HG02610 (cell line): ENCODE measurements around the gene SLC39A11.
"Not testable (repeated sequence)": the region's sequence is repeated elsewhere in the genome, so short reads cannot be mapped to it uniquely, and the experiment has no call there.

Experiments used
- ATAC-seq: cut with Tn5 transposase; IDR thresholded peaks from one replicate; pipeline ENCODE4 v1.9.1; 2021; ENCODE audit warnings: mild to moderate bottlenecking, moderate library complexity; ENCODE audit not compliant: unreplicated experiment

SLC39A11 gene

DNA sequence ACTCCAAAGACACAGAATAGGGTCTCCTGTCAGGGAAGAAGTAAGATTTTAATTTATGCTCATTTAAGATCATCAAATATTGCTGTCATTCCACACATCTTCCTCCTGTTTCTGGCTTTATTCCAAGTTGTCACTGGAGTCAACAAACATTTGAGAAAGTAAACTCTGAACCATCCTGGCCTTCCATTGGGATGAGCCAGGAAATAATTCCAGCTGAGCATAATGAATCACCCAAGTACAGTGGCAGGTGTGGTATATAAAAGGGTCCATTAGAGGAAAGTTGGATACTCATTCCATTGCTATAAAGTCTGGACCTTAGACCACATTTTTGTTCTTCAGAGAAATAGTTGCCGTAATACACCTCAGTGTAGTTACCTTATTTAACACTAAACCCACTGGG is 246.1 kb downstream of the SLC39A11 start:
- ATAC-seq: no peak

DNA sequence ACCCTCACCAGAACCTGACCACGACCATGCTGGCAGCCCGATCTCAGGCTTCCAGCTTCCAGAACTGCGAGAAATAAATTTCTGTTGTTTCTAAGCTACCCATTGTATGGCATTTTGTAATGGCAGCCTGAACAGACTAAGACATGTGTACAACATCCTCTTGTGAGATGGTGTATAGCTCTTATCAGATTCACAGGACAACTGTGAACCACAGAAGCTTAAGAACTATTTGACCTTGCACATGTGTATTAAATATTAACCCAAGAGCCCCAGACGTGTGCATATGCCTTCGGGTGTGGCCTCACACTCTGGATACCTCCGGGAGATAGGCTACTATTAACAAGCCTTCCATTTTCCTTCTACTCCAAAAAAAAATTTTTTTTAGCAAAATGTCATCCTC is 248.9 kb downstream of the SLC39A11 start:
- ATAC-seq: no peak

DNA sequence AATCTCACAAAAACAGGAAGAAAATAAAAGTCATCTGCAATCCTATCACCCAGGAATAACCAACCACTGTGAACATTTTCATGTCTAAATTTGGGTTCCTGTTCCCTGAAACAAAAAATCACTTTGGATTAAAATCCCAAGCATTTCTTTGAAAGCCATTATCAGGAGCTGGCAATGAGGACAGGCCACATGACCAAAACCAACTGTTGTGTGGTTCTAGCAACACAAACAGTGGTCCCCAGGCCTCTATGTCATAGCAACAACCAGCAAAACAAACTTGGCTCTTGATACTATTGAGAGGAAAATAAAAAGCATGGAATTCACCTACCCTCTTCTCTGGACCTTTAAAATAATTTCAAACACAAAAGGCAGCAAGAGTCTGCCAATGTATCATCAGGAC is 252.5 kb downstream of the SLC39A11 start:
- ATAC-seq: no peak

DNA sequence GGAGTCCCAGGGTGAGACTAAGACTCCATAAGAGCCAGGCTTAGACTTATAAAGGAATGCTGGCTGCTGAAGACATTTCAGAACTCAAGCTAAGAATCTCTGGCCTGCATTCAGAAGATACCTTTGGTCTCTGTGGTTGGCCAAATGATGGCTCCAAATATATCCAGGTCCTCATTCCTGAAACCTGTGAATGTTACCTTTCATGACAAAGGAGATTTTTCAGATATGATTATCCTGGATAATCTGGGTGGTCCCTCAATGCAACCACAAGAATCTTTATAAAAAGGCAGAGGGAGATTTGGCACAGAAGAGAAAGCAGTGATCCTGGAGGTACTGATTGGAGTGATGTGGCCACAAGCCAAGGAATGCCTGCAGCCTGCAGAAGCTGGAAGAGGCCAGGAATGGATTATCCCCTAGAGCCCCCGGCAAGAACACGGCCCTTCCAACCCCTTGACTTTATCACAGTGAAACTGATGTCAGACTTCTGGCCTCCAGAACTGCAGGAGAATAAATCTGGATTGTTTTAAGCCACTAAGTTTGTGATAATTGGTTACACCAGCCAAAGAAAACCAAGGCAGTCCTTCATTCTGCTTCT is 253.3 kb downstream of the SLC39A11 start:
- no peak for ATAC-seq

DNA sequence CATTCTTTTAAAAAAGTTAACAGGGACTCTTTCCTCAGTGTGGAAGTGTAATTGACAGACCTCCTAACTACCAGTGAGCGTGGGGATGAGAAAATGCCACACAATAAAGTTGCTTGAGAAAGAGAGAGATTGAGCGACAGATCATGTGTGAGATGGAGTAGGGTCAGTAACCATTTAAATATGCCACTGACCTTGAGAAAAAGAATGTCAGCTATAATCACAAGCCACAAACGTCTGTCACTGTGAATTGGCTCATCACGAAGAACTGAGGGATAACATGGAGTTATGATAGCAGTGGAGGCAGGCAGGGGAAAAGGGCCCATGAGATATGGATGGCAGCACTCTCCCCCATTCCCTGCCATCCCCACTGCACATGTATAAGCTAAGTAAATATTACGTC is 253.9 kb downstream of the SLC39A11 start:
- no peak for ATAC-seq

DNA sequence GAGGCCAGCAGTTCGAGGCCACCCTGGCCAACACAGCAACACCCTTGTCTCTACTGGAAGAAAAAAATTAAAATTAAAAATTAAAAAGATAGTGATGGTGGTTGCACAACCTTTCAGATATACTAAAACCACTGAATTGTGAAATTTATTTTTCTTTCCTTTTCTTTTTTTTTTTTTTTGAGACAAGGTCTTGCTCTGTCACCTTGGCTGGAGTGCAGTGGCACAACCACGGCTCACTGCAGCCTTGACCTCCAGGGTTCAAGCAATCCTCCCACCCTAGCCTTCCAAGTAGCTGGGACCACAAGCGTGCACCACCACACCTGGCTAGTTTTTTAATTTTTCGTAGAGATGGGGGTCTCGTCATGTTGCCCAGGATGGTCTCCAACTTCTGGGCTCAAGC is 254.4 kb downstream of the SLC39A11 start:
- no peak for ATAC-seq

DNA sequence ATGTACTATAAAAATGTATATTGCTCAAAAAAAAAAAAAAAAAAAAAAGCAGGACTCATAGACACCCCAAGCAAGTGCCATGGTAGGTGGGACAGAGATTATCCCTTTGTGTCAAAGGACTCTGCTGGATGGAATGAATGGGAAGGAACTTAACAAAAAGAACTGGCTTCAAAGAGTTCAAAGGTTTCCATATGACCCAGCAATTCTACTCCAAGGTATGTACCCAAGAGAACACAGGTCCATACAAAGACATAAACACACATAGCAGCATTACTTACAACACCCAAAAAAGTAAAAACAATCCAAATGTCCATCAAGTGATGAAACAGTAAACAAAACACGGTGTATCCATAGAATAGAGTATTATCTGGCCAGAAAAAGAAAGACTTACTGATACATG is 255.2 kb downstream of the SLC39A11 start:
- ATAC-seq: no peak

DNA sequence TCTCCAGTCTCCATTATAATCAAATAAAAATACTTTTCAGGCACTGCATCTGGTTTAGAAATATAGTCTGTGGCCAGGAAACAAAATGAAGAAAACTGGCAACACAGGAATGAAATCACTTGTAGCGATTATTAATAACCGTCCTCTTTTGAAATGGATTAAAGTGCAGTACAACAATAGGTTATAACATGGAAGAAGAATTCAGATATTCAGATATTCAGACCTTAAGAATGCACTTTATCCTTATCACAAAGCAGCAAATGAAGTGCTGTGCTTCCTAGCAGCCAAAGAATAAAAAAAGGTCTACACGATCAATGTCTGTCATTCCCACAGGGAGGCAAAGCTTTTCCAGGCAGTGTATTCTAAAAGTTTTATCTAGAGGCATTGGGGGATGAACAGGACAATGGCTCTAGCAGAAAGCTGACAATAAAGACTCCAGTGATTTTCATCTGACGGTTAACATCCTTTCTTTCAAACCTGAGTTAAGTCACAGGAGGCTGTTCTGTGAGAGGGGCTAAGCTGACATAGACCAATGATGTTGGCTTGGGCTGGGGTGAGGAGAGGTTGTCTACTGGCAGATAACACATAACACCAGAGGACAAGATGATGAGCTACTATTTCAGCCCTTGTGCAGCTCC is 259.2 kb downstream of the SLC39A11 start:
- ATAC-seq: no peak

DNA sequence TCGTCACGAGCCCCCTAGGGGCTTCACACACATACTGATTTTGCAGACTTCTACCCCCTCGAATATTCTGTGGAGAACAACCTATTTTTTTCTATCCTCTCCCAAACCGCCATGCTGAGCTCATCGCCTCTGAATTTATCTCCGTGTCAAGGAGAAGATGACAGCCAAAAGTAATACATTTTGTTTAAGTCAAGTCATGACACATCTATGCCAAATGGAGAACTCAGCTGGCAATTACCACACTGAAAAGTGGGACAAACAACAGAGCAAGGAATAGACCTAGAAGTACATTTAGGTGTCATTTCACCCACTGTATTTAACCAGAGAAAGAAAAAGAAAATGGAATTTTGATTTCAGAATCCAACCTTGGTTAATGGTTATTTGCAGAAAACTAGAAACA is 260.2 kb downstream of the SLC39A11 start:
- no peak for ATAC-seq

DNA sequence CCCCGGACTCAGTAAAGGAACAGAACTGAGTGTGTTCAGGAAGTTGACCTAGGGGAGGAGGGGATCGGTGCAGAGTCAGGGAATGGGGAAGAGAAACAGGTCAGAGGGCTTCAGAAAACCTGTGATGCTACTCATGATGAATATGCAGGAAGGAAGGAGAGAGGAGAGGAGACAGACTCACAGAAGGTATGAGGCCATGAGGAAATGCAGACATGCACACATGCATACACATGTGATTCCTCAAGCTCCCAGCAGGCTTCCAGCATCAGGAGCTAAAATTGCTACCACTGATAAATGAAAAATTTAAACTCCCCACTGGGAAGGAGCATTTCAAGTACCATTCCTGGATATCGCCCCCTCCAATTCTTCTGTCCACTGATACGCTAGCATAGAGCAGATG is 262.6 kb downstream of the SLC39A11 start:
- ATAC-seq: no peak

DNA sequence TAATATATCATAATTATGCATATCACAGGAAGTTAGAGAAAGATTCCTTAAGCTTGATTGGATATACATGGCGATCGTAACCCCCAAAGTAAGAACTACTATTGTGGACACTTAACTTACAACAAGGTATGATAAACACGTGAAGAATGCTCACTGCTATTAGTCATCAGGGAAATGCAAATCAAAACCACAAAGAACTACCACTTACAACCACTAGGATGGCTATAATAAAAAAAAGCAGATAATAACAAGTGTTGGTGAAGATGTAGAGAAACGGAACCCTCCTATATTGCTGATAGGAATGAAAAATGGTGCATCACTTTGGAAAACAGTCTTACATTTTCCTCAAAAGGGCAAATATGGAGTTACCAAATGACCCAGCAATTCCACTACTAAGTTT is 265.9 kb downstream of the SLC39A11 start:
- ATAC-seq: no peak

DNA sequence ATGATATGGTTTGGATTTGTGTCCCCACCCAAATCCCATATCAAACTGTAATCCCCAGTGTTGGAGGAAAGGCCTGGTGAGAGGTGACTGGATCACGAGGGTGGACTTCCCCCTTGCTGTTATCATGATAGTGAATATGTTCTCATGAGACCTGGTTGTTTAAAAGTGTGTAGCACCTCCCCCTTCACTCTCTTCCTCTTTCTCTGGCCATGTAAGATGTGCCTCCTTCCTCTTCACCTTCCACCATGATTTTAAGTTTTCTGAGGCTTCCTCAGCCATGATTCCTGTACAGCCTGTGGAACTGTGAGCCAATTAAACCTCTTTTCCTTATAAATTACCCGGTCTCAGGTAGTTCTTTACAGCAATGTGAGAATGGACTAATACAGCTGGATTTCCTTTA is 266.4 kb downstream of the SLC39A11 start:
- ATAC-seq: not testable (repeated sequence)

DNA sequence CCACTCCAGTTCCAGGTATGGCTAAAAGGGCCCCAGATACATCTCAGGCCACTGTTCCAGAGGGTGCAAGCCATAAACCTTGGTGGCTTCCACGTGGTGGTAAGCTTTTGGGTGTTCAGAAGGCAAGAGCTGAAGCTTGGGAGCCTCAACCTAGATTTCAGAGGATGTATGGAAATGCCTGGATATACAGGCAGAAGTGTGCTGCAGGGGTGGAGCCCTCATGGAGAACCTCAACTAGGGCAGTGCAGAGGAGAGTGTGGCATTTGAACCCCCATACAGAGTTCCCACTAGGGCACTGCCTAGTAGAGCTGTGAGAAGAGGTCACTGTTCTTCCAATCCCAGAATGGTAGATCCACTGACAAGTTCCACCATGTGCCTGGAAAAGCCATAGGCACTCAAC is 267.3 kb downstream of the SLC39A11 start:
- ATAC-seq: no peak

DNA sequence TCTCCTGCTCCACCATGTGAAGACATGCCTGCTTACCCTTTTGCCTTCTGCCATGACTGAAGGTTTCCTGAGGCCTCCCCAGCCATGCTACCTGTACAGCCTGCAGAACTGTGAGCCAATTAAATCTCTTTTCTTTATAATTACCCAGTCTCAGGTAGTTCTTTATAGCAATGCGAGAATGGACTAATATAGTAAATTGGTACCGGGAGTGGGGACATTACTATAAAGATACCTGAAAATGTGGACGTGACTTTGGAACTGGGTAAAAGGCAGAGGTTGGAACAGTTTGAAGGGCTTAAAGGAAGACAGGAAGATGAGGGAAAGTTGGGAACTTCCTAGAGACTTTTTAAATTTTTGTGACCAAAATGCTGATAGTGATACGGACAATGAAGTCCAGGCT is 268.2 kb downstream of the SLC39A11 start:
- not testable (repeated sequence) for ATAC-seq

DNA sequence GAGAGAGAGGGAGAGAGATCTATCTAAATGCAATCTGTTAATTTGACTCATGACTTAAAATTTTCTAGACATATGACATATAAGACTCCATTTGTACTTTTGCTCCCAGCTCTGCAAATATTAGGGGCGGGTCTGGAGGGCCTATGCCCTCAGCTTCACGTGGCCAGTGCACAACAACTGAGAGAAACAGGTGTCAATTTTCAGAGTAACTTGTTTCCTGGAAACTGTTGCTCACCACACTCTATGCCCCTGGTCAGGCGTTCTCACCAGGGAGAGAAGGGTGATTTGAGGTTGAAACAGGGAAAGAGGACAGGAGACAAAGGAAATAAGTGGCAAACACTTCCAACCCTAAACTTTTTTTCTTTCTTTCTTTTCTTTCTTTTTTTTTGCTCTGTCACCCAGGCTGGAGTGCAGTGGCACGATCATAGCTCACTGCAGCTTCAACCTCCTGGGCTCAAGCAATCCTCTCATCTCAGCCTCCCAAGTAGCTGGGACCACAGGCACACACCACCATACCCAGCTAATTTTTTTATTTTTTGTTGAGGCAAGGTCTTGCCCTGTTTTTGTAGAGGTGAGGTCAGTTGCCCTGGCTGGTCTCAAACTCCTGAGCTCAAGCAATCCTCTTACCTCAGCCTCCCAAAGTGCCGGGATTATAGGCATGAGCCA is 270.0 kb downstream of the SLC39A11 start:
- ATAC-seq: no peak

DNA sequence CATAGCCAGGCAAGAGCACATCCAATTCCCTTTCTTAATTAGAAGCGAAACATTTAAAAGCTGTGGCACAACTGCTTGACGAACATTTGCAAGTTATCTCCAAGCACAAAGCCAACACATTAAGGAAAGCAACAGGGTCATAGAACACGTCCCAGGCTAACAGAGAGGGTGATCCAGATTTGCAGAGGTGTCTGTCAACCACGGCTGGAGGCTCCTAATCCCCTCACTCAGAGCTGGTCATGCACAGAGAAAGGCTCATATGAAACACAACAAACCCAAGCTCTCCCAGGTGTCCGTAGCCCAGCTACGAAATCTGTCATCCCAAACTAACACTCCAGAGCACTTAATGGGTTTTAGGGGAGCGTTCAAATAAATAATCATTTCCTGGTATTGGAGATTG is 276.1 kb downstream of the SLC39A11 start:
- no peak for ATAC-seq

DNA sequence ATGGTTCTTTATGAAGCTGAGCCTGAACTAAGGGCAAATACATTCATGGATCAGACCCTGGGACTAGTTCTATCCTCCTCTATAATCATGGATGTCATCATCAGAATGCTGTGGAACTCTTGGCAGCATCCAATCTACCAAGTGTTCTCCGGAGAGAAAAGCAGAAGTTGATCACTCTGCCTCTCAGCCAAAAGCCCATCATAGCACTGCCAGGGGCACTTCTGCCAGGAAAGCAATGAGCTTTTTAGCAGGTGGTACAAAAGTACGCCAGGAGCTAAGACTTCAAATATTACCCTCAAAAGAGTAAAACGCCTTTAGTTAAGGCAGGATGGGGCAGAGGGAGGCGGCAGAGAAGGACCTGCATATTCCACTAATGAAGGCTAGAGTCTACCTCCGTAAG is 279.0 kb downstream of the SLC39A11 start:
- no peak for ATAC-seq

DNA sequence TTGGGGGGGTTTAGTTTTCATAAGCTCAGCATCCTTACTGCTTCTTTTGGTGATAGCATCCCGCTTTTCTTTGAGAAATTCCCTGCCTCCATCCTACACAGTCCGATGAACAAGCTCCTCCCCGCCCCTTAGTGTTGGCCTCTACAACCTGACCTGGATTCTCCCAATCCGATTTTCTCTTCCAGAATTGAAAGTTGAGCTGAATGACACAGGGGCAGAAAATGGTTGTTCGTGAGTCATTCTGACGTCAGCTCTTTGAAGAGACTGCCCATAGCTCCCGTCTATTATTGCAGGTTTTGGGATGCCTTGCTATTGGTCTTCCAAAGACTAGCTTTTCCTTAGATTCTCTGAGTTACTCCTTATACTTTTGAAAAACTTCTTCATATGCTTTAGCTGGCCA is 279.7 kb downstream of the SLC39A11 start:
- ATAC-seq: no peak

DNA sequence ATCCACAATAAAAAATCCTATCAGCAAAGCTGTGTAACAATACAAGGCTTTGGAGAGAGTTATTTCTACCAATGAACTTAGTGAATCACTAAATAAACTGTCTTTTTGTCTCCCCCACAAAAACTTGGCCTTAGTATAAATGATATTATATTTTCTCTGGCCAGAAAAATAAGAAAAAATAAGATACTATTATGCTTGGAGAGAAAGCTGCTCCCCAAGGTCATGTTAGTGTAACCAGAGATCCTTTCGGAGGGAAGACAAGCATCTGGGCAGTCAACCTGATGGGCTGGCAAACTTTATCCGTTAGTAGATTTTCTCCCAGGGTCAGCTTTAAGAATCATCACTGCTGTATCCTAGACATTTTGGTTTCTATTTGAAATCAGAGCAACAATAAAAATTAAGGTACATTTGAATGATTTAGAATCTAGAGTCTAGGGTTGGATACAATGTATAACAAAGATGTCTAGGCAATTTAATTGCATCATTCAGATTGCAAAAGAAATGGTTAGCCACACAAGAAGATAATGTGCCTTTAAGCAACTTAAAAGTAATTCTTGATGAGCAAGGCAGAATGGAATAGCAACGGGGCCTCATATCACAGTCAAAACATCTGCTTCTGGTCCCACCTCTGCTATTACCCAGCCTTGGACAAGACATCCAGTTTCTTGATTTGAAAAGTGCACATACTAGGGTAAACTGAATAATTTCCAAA is 280.4 kb downstream of the SLC39A11 start:
- no peak for ATAC-seq

DNA sequence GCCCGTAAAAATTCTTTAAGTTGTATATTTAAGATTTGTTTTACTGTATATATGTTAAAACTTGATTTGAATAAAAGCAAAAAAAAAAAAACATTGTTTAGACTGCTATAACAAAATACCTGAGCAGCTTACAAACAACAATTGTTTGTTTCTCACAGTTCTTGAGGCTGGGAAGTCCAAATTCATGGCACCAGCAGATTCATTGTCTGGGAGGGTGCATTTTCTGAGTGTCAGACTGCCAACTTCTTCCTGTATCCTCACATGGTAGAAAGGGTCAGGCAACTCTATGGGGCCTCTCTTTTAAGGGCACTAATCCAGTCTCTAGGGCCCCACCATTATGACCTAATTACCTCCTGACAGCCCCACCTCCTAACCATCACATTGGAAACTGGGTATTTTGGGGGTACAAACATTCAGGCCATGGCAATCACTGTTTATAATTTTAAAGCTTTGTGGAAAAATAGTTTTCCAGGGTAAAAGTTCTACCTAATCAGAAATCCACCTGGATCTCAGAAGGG is 281.4 kb downstream of the SLC39A11 start:
- no peak for ATAC-seq

DNA sequence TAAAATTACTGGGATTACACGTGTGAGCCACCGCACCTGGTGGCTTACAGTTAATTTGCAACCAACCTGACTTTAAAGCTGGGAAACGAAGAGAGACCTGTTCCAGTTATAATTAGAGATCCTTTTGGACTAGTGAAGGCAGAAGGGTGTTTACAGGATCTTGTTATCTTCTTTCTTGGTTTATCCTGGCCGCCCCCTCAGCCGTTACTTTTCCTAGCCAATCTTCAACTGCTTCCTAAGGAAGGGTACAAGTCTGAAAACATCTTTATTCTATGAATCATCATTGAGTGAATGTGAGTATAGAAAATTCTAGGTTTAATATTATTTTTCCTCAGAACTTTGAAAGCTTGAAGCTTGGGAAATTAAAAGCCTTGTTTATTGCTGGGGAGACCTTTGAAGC is 286.5 kb downstream of the SLC39A11 start:
- no peak for ATAC-seq
